Measurements from ENCODE around the gene FUS.
"Not testable (repeated sequence)": the region's sequence is repeated elsewhere in the genome, so short reads cannot be mapped to it uniquely, and the experiment has no call there.

The FUS gene

GRCh38 chr16:31138621-31139578 is 41.0 kb upstream of the FUS start:
- H3F3A ChIP-seq (ENCODE audit: insufficient read depth, low read length): no peaks in the 10 kb centered on the region
- H2AFZ ChIP-seq (ENCODE audit: low read length): no peak overlapping the region
- H3K27me3 ChIP-seq (ENCODE audit: insufficient read depth, low read length): peaks cover 8% of the 10 kb centered on the region; the same call in 1 of the 2 replicates
- H3K79me2 ChIP-seq (ENCODE audit: insufficient read depth, low read length): no peaks in the 10 kb centered on the region
- peaks cover 10% of the 10 kb centered on the region for H3K4me1 ChIP-seq (ENCODE audit: insufficient read depth, low read length, severe bottlenecking)
- no peak overlapping the region for H3K4me2 ChIP-seq (ENCODE audit: low read length)
- H3K9ac ChIP-seq (ENCODE audit: low read length): no peak overlapping the region
- H3K27ac ChIP-seq (ENCODE audit: low read depth, low read length, poor library complexity, severe bottlenecking): no peak overlapping the region
- no peak for TF ChIP-seq EZH2 (IDR thresholded peaks at IDR 0.05; ENCODE audit: borderline replicate concordance, low read length)
- no peak for TF ChIP-seq CTCF (IDR thresholded peaks at IDR 0.05; ENCODE audit: low read length)
- no peaks in the 10 kb centered on the region for H3K36me3 ChIP-seq (ENCODE audit: insufficient read depth, low read length)
- no peaks in the 10 kb centered on the region for H4K20me1 ChIP-seq (ENCODE audit: insufficient read depth, low read length)
- no peaks in the 10 kb centered on the region for H3K9me2 ChIP-seq (ENCODE audit: low read depth, low read length)
- H3K4me3 ChIP-seq (ENCODE audit: low read depth, low read length, poor library complexity, severe bottlenecking): no peak overlapping the region
- no peaks in the 10 kb centered on the region for H3K9me3 ChIP-seq (ENCODE audit: low read length)

- H2AFZ ChIP-seq (ENCODE audit: low read length); H3K4me2 ChIP-seq (ENCODE audit: low read length); H3K9me3 ChIP-seq (ENCODE audit: low read length); H3K4me3 ChIP-seq (ENCODE audit: low read depth, low read length, poor library complexity, severe bottlenecking); H4K20me1 ChIP-seq (ENCODE audit: insufficient read depth, low read length); H3K9ac ChIP-seq (ENCODE audit: low read length); H3K9me2 ChIP-seq (ENCODE audit: low read depth, low read length); H3K4me1 ChIP-seq (ENCODE audit: insufficient read depth, low read length, severe bottlenecking); H3K27me3 ChIP-seq (ENCODE audit: insufficient read depth, low read length); H3K79me2 ChIP-seq (ENCODE audit: insufficient read depth, low read length); H3K36me3 ChIP-seq (ENCODE audit: insufficient read depth, low read length); H3K27ac ChIP-seq (ENCODE audit: low read depth, low read length, poor library complexity, severe bottlenecking); H3F3A ChIP-seq (ENCODE audit: insufficient read depth, low read length): not testable (repeated sequence)
Measured at GRCh38 chr16:31141071-31141469, 38.9 kb upstream of the FUS start.

- TF ChIP-seq CTCF (IDR thresholded peaks at IDR 0.05; ENCODE audit: low read length): no peak
- TF ChIP-seq EZH2 (IDR thresholded peaks at IDR 0.05; ENCODE audit: borderline replicate concordance, low read length): no peak
- no peaks in the 10 kb centered on the region for H3K9me2 ChIP-seq (ENCODE audit: low read depth, low read length)
- no peaks in the 10 kb centered on the region for H3K9me3 ChIP-seq (ENCODE audit: low read length)
- H3K79me2 ChIP-seq (ENCODE audit: insufficient read depth, low read length): no peaks in the 10 kb centered on the region
- no peaks in the 10 kb centered on the region for H4K20me1 ChIP-seq (ENCODE audit: insufficient read depth, low read length)
- no peaks in the 10 kb centered on the region for H3F3A ChIP-seq (ENCODE audit: insufficient read depth, low read length)
- peak overlapping the region; percentile 28; the same call in 1 of the 2 replicates for H3K9ac ChIP-seq (ENCODE audit: low read length)
- no peak overlapping the region for H3K27ac ChIP-seq (ENCODE audit: low read depth, low read length, poor library complexity, severe bottlenecking)
- H3K4me3 ChIP-seq (ENCODE audit: low read depth, low read length, poor library complexity, severe bottlenecking): peak overlapping the region; percentile 29
- no peaks in the 10 kb centered on the region for H3K36me3 ChIP-seq (ENCODE audit: insufficient read depth, low read length)
- 0 out of 2 replicates have a peak overlapping the region, but pooled peaks have one; percentile 31 for H2AFZ ChIP-seq (ENCODE audit: low read length)
- peak overlapping the region; percentile 51 for H3K4me2 ChIP-seq (ENCODE audit: low read length)
- peaks cover 10% of the 10 kb centered on the region for H3K4me1 ChIP-seq (ENCODE audit: insufficient read depth, low read length, severe bottlenecking)
- H3K27me3 ChIP-seq (ENCODE audit: insufficient read depth, low read length): peaks cover 1% of the 10 kb centered on the region; the same call in 1 of the 2 replicates
Measured at GRCh38 chr16:31141489-31142108, 38.3 kb upstream of the FUS start.

All from OCI-LY1 (cell line).